ENCODE data around the gene IMMP2L. TPM values are rescaled to one million over a fixed set of nuclear protein-coding genes. Genes with fewer than 3 reads are reported as not detected.
A peak's percentile ranks its signal among the peaks of the same experiment; 100 is the strongest.

The IMMP2L gene
- total RNA-seq, 1 donor from 2014 or later = 29.7 TPM

DNA sequence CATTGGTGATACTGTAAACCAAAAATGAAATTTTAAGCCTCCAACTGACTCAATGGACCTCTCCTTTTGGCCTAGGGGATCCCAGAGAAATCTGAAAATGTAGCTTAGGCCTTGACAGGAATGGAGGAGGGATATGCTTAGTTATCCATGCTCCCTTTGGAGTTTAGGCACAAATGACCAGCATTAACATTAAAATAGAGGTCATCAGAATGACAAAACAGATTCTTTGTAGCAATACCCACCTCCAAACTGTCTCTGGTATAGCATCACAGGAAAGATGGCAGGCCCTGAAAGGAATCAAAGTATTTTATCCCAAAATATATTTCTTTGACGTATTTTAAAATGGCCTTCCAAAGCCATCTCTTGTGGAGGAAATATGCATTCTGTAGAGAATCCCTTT, 510.5 kb downstream of the IMMP2L start:
- no peak for TF ChIP-seq CTCF (IDR thresholded peaks at IDR 0.05; ENCODE audit: unreplicated experiment)
- H3K9me3 Mint-ChIP-seq (ENCODE audit: low read depth) = no peaks in the 10 kb centered on the region
- H3K4me3 Mint-ChIP-seq (ENCODE audit: low read depth) = no peak overlapping the region
- DNase-seq (ENCODE audit: low spot score, unreplicated experiment) = no peak
- H3K27me3 Mint-ChIP-seq = no peaks in the 10 kb centered on the region
- no peaks in the 10 kb centered on the region for H3K4me1 Mint-ChIP-seq (ENCODE audit: low read depth)
- H3K27ac Mint-ChIP-seq = no peak overlapping the region
- no peaks in the 10 kb centered on the region for H3K36me3 Mint-ChIP-seq (ENCODE audit: insufficient read depth)

GRCh38 chr7:111050875-111051416, 511.3 kb downstream of the IMMP2L start:
- TF ChIP-seq CTCF (IDR thresholded peaks at IDR 0.05; ENCODE audit: unreplicated experiment) = no peak
- H3K4me1 Mint-ChIP-seq (ENCODE audit: low read depth) = no peaks in the 10 kb centered on the region
- no peaks in the 10 kb centered on the region for H3K27me3 Mint-ChIP-seq
- H3K27ac Mint-ChIP-seq = no peak overlapping the region
- H3K9me3 Mint-ChIP-seq (ENCODE audit: low read depth) = no peaks in the 10 kb centered on the region
- no peak for DNase-seq (ENCODE audit: low spot score, unreplicated experiment)
- H3K4me3 Mint-ChIP-seq (ENCODE audit: low read depth) = no peak overlapping the region
- H3K36me3 Mint-ChIP-seq (ENCODE audit: insufficient read depth) = no peaks in the 10 kb centered on the region

DNA sequence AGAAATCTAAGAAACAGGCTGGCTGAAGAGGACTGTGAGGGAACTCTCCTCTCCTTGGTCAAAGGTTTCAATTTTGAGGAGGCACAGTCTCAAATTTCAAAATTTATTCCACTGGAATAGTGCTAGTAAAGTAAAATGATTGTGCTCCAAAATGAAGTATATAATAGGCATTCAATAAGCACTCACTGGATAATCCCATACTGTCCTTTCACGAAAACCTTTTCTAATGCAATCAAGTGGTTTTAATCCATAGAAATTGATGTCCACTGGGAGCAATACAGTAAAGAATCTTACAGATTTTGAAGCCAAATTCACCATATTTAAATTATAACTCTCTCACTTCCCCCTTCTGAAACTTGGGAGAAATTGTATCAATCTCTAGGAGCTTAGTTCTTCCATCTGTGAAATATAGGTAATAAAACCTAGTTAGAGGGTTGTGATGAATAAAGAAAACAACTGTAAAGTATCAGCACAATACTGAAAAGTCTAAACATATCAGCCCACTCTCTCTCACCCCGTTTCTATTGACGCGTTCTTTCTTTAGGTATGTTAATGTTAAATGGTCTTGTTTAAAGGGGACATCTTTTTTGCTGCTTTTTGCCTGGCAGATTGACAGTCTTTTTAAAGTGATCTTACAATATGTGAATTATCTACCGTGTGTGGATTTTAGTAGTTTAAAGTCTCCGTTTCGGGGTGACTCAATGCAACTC, 512.2 kb downstream of the IMMP2L start:
- Mint-ChIP-seq H3K27ac (peak overlapping the region; percentile 2), H3K36me3 (ENCODE audit: insufficient read depth) (no peaks in the 10 kb centered on the region), H3K4me3 (ENCODE audit: low read depth) (no peak overlapping the region), H3K4me1 (ENCODE audit: low read depth) (no peaks in the 10 kb centered on the region), H3K9me3 (ENCODE audit: low read depth) (no peaks in the 10 kb centered on the region), H3K27me3 (no peaks in the 10 kb centered on the region)
- TF ChIP-seq CTCF (IDR thresholded peaks at IDR 0.05; ENCODE audit: unreplicated experiment) = no peak
- DNase-seq (ENCODE audit: low spot score, unreplicated experiment) = no peak

GRCh38 chr7:111047595-111047994, 514.7 kb downstream of the IMMP2L start:
- Mint-ChIP-seq H3K4me1 (ENCODE audit: low read depth) (no peaks in the 10 kb centered on the region), H3K36me3 (ENCODE audit: insufficient read depth) (no peaks in the 10 kb centered on the region), H3K4me3 (ENCODE audit: low read depth) (no peak overlapping the region), H3K27me3 (no peaks in the 10 kb centered on the region), H3K27ac (peak overlapping the region; percentile 5), H3K9me3 (ENCODE audit: low read depth) (no peaks in the 10 kb centered on the region)
- DNase-seq (ENCODE audit: low spot score, unreplicated experiment) = no peak
- TF ChIP-seq CTCF (IDR thresholded peaks at IDR 0.05; ENCODE audit: unreplicated experiment) = no peak

DNA sequence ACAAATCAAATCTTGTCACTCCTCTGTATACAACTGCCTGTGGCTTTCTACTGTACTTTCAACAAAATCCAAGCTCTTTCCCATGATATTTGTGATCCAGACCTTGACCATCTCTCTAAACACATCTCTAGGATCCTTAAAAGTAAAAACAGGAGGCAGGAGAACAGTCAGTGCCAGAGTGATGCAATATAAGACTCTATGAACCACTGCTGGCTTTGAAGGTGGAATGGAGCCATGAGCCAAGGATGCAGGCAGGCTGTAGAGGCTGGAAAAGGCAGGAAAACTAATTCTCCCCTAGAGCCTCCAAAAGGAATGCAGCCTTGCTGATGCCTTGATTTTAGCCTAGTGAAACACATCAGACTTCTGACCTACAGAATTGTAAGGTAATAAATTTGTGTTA, 516.8 kb downstream of the IMMP2L start:
- DNase-seq (ENCODE audit: low spot score, unreplicated experiment) = no peak
- Mint-ChIP-seq H3K4me3 (ENCODE audit: low read depth) (no peak overlapping the region), H3K4me1 (ENCODE audit: low read depth) (no peaks in the 10 kb centered on the region), H3K9me3 (ENCODE audit: low read depth) (no peaks in the 10 kb centered on the region), H3K36me3 (ENCODE audit: insufficient read depth) (no peaks in the 10 kb centered on the region), H3K27ac (no peak overlapping the region), H3K27me3 (no peaks in the 10 kb centered on the region)
- no peak for TF ChIP-seq CTCF (IDR thresholded peaks at IDR 0.05; ENCODE audit: unreplicated experiment)

Data from progenitor cell of endocrine pancreas (in vitro differentiated cells).